ENCODE data around the gene CYB561D2. TPM values are rescaled to one million over a fixed set of nuclear protein-coding genes. Genes with fewer than 3 reads are reported as not detected.

Gene CYB561D2
- total and polyA plus RNA-seq, 10 of the 15 experiments (the other 5 are each of a cell fraction or from before 2014, with no cell fraction given): 7.6 to 39.2 (median 18.8) TPM

- no peak overlapping the region; the same call in 1 of the 2 replicates for H2AFZ ChIP-seq (ENCODE audit: control insufficient read depth, low read depth, low read length)
- H3K27ac ChIP-seq (ENCODE audit: control insufficient read depth, insufficient read depth): peak overlapping the region; percentile 88; the same call in 1 of the 2 replicates
- TF ChIP-seq NKRF (conservative IDR thresholded peaks at IDR 0.05): no peak
- no peak for TF ChIP-seq ESRRA (IDR thresholded peaks at IDR 0.05; ENCODE audit: low read length)
- TF ChIP-seq RAD51 (IDR thresholded peaks at IDR 0.05): no peak
- no peak for TF ChIP-seq ETV6 (conservative IDR thresholded peaks at IDR 0.05 in 1 of 2, IDR thresholded peaks at IDR 0.05 in 1 of 2; ENCODE audit: borderline replicate concordance in 1 of 2, low read depth in 1 of 2)
- TF ChIP-seq RB1 (IDR thresholded peaks at IDR 0.05; ENCODE audit: borderline replicate concordance): no peak
- TF ChIP-seq NFIC (IDR thresholded peaks at IDR 0.05; ENCODE audit: low read depth, low read length): no peak
- TF ChIP-seq CHD4 (IDR thresholded peaks at IDR 0.05): no peak
- no peak for TF ChIP-seq MYB (IDR thresholded peaks at IDR 0.05; ENCODE audit: borderline replicate concordance, low read depth, low read length)
- TF ChIP-seq IKZF1 (conservative IDR thresholded peaks at IDR 0.05): no peak
- no peak for TF ChIP-seq IKZF2 (IDR thresholded peaks at IDR 0.05)
- no peak for TF ChIP-seq BCL3 (IDR thresholded peaks at IDR 0.05; ENCODE audit: borderline replicate concordance, insufficient read depth, low read depth, low read length, poor library complexity, severe bottlenecking)
- TF ChIP-seq ZNF687 (IDR thresholded peaks at IDR 0.05): no peak
- TF ChIP-seq TARDBP (IDR thresholded peaks at IDR 0.05; ENCODE audit: borderline replicate concordance): no peak
- TF ChIP-seq NR2C1 (IDR thresholded peaks at IDR 0.05): no peak
- H3K4me3 ChIP-seq: peak overlapping the region; percentile 70
- no peaks in the 10 kb centered on the region for H3K9me3 ChIP-seq (replicated peaks; ENCODE audit: control insufficient read depth, insufficient read depth, low read length)
- WGBS (ENCODE audit: insufficient coverage, insufficient replicate concordance, low lambda C conversion rate, missing lambda C conversion rate): 95% methylated on average over 29 of the region's 29 CpGs
- intact Hi-C loops (cut with micrococcal nuclease; ENCODE audit: unreplicated experiment): no loop called here
- ChIA-PET POLR2A (interaction anchor here (0.7 to 2.0 kb wide), 3 partner anchors 16 to 27 kb away, joined by 3 to 12 read pairs (median 3); partner anchors contain the start of genes HYAL3, IFRD2 and NAA80), SMC1A (ENCODE audit: uncharacterized antibody, unreplicated experiment) (interaction anchor here (1.5 kb wide), 1 partner anchor 16 kb away, joined by 4 read pairs; no protein-coding TSS in a partner anchor), CTCF (interaction anchor here (0.7 to 5.1 kb wide), 5 partner anchors 8 to 99 kb away, joined by 3 to 72 read pairs (median 4); partner anchors contain the start of genes RASSF1 and TUSC2), RAD21 (ENCODE audit: unreplicated experiment) (interaction anchor here (0.7 to 1.6 kb wide), 3 partner anchors 17 to 231 kb away, joined by 3 to 6 read pairs (median 3); partner anchors contain the start of genes HYAL3, NAA80 and RBM5)
- peak overlapping the region; percentile 64 for H3K4me2 ChIP-seq (ENCODE audit: control insufficient read depth, insufficient read depth)
- H3K36me3 ChIP-seq (ENCODE audit: control insufficient read depth in 2 of 2, insufficient read depth in 2 of 2, low read length in 1 of 2): peaks cover 0 to 2% of the 10 kb centered on the region in 2 experiments; a peak in 2 of 4 replicates
- FAIRE-seq (no peak), DNase-seq (ENCODE audit: low read depth, low spot score) (no peak), ATAC-seq (no peak)
- H3K9ac ChIP-seq (ENCODE audit: control insufficient read depth, insufficient read depth, low read length): peak overlapping the region; percentile 83
- H4K20me1 ChIP-seq (ENCODE audit: control insufficient read depth, insufficient read depth): no peaks in the 10 kb centered on the region
- peaks cover 5% of the 10 kb centered on the region for H3K79me2 ChIP-seq (ENCODE audit: control insufficient read depth, insufficient read depth, low read length)
- in situ Hi-C loops (cut with MboI): no loop called here
- H3K27me3 ChIP-seq (replicated peaks in 1 of 2; ENCODE audit: control insufficient read depth in 2 of 2, insufficient read depth in 2 of 2, low read length in 1 of 2): no peaks in the 10 kb centered on the region
- peaks cover 23% of the 10 kb centered on the region for H3K4me1 ChIP-seq (ENCODE audit: control insufficient read depth, insufficient read depth, low read length)
- BruUV-seq (replicated peaks): TSS peak; percentile 28
These were observed 30.6 kb upstream of the CYB561D2 start for GRCh38 chr3:50319894-50320625.

All from GM12878 (cell line).